Aorta (tissue), 5 donors: Measurements from ENCODE around the gene AMBRA1. TPM values are rescaled to one million over a fixed set of nuclear protein-coding genes. Genes with fewer than 3 reads are reported as not detected.

Experiments
- ATAC-seq: fragments of 200-7000 bp; cut with Tn5 transposase; one replicate; pipeline ENCODE4 v1.9.1; 2022; ENCODE audit warnings: moderate library complexity; ENCODE audit not compliant: low FRiP score
- DNase-seq, 2 donors: peaks; one replicate each; pipeline ENCODE4 v3.0.0-alpha.2; 2020
- H3K27ac ChIP-seq, 2 donors: one replicate each; pipeline ENCODE4 v1.5.1; 2013; ENCODE audit warnings: low read length in 2 of 2, mild to moderate bottlenecking in 2 of 2, moderate library complexity in 2 of 2, control low read depth in 1 of 2, inconsistent platforms in 1 of 2, low read depth in 1 of 2
- H3K27me3 ChIP-seq, 2 donors: one replicate each; pipeline ENCODE4 v1.6.1; 2013; ENCODE audit warnings: control low read depth in 1 of 2, low read length in 1 of 2, mild to moderate bottlenecking in 1 of 2, moderate library complexity in 1 of 2; ENCODE audit not compliant: insufficient read depth in 2 of 2, control insufficient read depth in 1 of 2
- H3K36me3 ChIP-seq, 2 donors: one replicate each; pipeline ENCODE4 v1.6.1; 2013; ENCODE audit warnings: control low read depth in 1 of 2, low read length in 1 of 2, mild to moderate bottlenecking in 1 of 2; ENCODE audit not compliant: insufficient read depth in 2 of 2, control insufficient read depth in 1 of 2
- H3K4me1 ChIP-seq, 2 donors: one replicate each; pipeline ENCODE4 v1.6.1; 2013; ENCODE audit warnings: low read length in 2 of 2, control low read depth in 1 of 2, mild to moderate bottlenecking in 1 of 2, moderate library complexity in 1 of 2; ENCODE audit not compliant: insufficient read depth in 2 of 2, control insufficient read depth in 1 of 2
- H3K4me3 ChIP-seq, 2 donors: one replicate each; pipeline ENCODE4 v1.5.1; 2013; ENCODE audit warnings: low read length in 2 of 2, control low read depth in 1 of 2, mild to moderate bottlenecking in 1 of 2
- H3K9me3 ChIP-seq: one replicate; pipeline ENCODE4 v1.6.1; 2013; ENCODE audit warnings: mild to moderate bottlenecking, low read length; ENCODE audit not compliant: control insufficient read depth
- WGBS, 2 donors: extraction: QIAGEN DNeasy Blood & Tissue Kit; methylation state at CpG; one replicate each; pipeline ENCODE4 v1.1.7; 2013; 5-methylcytosine and 5-hydroxymethylcytosine counted together
- intact Hi-C, 2 donors: fragments of 100-400 bp; cut with DNase I; formaldehyde crosslinking; loops; one replicate each; pipeline versions ENCODE4 v1.14.2 to v1.15.0; 2022
- polyA plus RNA-seq, 2 donors: library from polyadenylated mRNA; stranded (reverse); fragments of 200-250 nt; gene quantifications; one replicate each; pipeline ENCODE4 v1.2.3, GENCODE V29; 2013
- total RNA-seq, 2 donors: library from RNA; stranded (reverse); fragmentation: NEBNext Ultra II Directional; extraction: Animal tissue kit (Norgen Biotek cat#: 25700); gene quantifications; one replicate each; pipeline ENCODE4 v1.2.1, GENCODE V29; 2021
- donor health status: healthy with polysubstance abuse.
- donor health status: Bipolar disorder and iron deficiency.
- donor health status: DM: no; HTN: no; CAD: no.
- donor health status: DM: no; HTN: no; CAD: no.
- donor health status: DM: yes; HTN: yes; CAD: no.

Gene AMBRA1
- total and polyA plus RNA-seq, 4 donors = 2.6 to 35.0 (median 16.8) TPM

GRCh38 chr11:46414879-46415278 lies 178.9 kb downstream of the AMBRA1 start:
- intact Hi-C loops = no loop called here
- Histone ChIP-seq H3K4me1 (no peaks in the 10 kb centered on the region), H3K9me3 (no peaks in the 10 kb centered on the region), H3K4me3 (no peak overlapping the region), H3K36me3 (peaks cover 0 to 5% of the 10 kb centered on the region in 2 donors), H3K27me3 (no peaks in the 10 kb centered on the region), H3K27ac (no peak overlapping the region)
- DNase-seq (no peak), ATAC-seq (no peak)
- 65% methylated on average over 3 of the region's 3 CpGs for WGBS, 2 donors

GRCh38 chr11:46414466-46414796 lies 179.4 kb downstream of the AMBRA1 start:
- no peaks in the 10 kb centered on the region for H3K4me1 ChIP-seq
- WGBS, 2 donors = 93 to 94% methylated on average over 5 of the region's 5 CpGs
- no peak overlapping the region for H3K4me3 ChIP-seq
- DNase-seq (no peak), ATAC-seq (no peak)
- intact Hi-C loops = no loop called here
- no peaks in the 10 kb centered on the region for H3K27me3 ChIP-seq
- H3K27ac ChIP-seq = no peak overlapping the region
- no peaks in the 10 kb centered on the region for H3K9me3 ChIP-seq
- peaks cover 0 to 5% of the 10 kb centered on the region in 2 donors for H3K36me3 ChIP-seq

GRCh38 chr11:46413760-46414465 lies 179.9 kb downstream of the AMBRA1 start:
- DNase-seq (no peak), ATAC-seq (no peak)
- H3K27me3 ChIP-seq = no peaks in the 10 kb centered on the region
- no peak overlapping the region for H3K4me3 ChIP-seq
- no peaks in the 10 kb centered on the region for H3K4me1 ChIP-seq
- intact Hi-C loops = no loop called here
- H3K36me3 ChIP-seq = peaks cover 0 to 5% of the 10 kb centered on the region in 2 donors
- no peak overlapping the region for H3K27ac ChIP-seq
- H3K9me3 ChIP-seq = no peaks in the 10 kb centered on the region
- WGBS, 2 donors = 94% methylated on average over 9 of the region's 9 CpGs

- 67 to 71% methylated on average over 5 of the region's 5 CpGs for WGBS, 2 donors
- Histone ChIP-seq H3K27ac (no peak overlapping the region), H3K27me3 (no peaks in the 10 kb centered on the region), H3K9me3 (no peaks in the 10 kb centered on the region), H3K36me3 (peaks cover 4 to 7% of the 10 kb centered on the region in 2 donors), H3K4me3 (no peak overlapping the region), H3K4me1 (no peaks in the 10 kb centered on the region)
- ATAC-seq = no peak
- no peak for DNase-seq
- intact Hi-C loops = no loop called here
Observed at GRCh38 chr11:46410021-46410420, 183.8 kb downstream of the AMBRA1 start.

- peaks cover 4 to 7% of the 10 kb centered on the region in 2 donors for H3K36me3 ChIP-seq
- intact Hi-C loops = loop anchor here in 1 of 2 donors (10.0 kb wide), 1 partner anchor 56 kb away; no protein-coding TSS in a partner anchor
- WGBS, 2 donors = 92 to 93% methylated on average over 6 of the region's 6 CpGs
Observed at GRCh38 chr11:46408407-46408986, 185.3 kb downstream of the AMBRA1 start.

GRCh38 chr11:46407635-46408034 lies 186.2 kb downstream of the AMBRA1 start:
- intact Hi-C loops = loop anchor here in 1 of 2 donors (10.0 kb wide), 1 partner anchor 57 kb away; no protein-coding TSS in a partner anchor
- 65 to 76% methylated on average over 10 of the region's 10 CpGs for WGBS, 2 donors
- DNase-seq = no peak
- no peak overlapping the region for H3K4me3 ChIP-seq
- no peak for ATAC-seq
- H3K9me3 ChIP-seq = no peaks in the 10 kb centered on the region
- no peaks in the 10 kb centered on the region for H3K4me1 ChIP-seq
- peaks cover 4 to 10% of the 10 kb centered on the region in 2 donors for H3K36me3 ChIP-seq
- H3K27ac ChIP-seq = no peak overlapping the region
- no peaks in the 10 kb centered on the region for H3K27me3 ChIP-seq

More at GRCh38 chr11:46408407-46408986, 185.3 kb downstream of the AMBRA1 start:
- ATAC-seq (no peak), DNase-seq (no peak)
- no peak overlapping the region for H3K27ac ChIP-seq
- H3K27me3 ChIP-seq = no peaks in the 10 kb centered on the region
- H3K9me3 ChIP-seq = no peaks in the 10 kb centered on the region
- H3K4me3 ChIP-seq = no peak overlapping the region
- H3K4me1 ChIP-seq = no peaks in the 10 kb centered on the region

- H3K27me3 ChIP-seq = no peaks in the 10 kb centered on the region
- no peaks in the 10 kb centered on the region for H3K9me3 ChIP-seq
- WGBS, 2 donors = 64 to 78% methylated on average over 5 of the region's 5 CpGs
- ATAC-seq = no peak
- H3K27ac ChIP-seq = no peak overlapping the region
- intact Hi-C loops = loop anchor here in 1 of 2 donors (10.0 kb wide), 1 partner anchor 60 kb away; no protein-coding TSS in a partner anchor
- no peaks in the 10 kb centered on the region for H3K4me1 ChIP-seq
- no peak overlapping the region for H3K4me3 ChIP-seq
- peaks cover 4 to 13% of the 10 kb centered on the region in 2 donors for H3K36me3 ChIP-seq
- DNase-seq = no peak
Observed at GRCh38 chr11:46404476-46405017, 189.3 kb downstream of the AMBRA1 start.

- 56 to 64% methylated on average over 6 of the region's 6 CpGs for WGBS, 2 donors
- no peaks in the 10 kb centered on the region for H3K27me3 ChIP-seq
- H3K4me1 ChIP-seq = no peaks in the 10 kb centered on the region
- peaks cover 4 to 8% of the 10 kb centered on the region in 2 donors for H3K36me3 ChIP-seq
- no peak for ATAC-seq
- no peak overlapping the region for H3K4me3 ChIP-seq
- H3K9me3 ChIP-seq = no peaks in the 10 kb centered on the region
- H3K27ac ChIP-seq = no peak overlapping the region
- peak in 1 of 2 donors; percentile 23 for DNase-seq
- intact Hi-C loops = loop anchor here in 1 of 2 donors (10.0 kb wide), 1 partner anchor 62 kb away; no protein-coding TSS in a partner anchor
Observed at GRCh38 chr11:46402957-46403902, 190.6 kb downstream of the AMBRA1 start.
